Cardiac fibroblast (primary cell): ENCODE measurements around the gene SH3D21.

Source experiments
- DNase-seq, 2 donors: peaks; one replicate each; pipeline versions ENCODE4 v3.0.0 to v3.0.0-alpha.2; 2010; ENCODE audit warnings: low read depth in 2 of 2
- H3K4me3 ChIP-seq, 2 donors: replicated peaks in 1 of 2; 1 replicate in 1 of 2; 2 replicates in 1 of 2; pipeline ENCODE4 v1.5.1; 2011; ENCODE audit warnings: low read depth in 2 of 2, low read length in 2 of 2, mild to moderate bottlenecking in 2 of 2, moderate library complexity in 1 of 2
- CTCF ChIP-seq: IDR thresholded peaks from one replicate; pipeline ENCODE4 v1.5.1; 2011; ENCODE audit warnings: low read depth, mild to moderate bottlenecking, low read length, inconsistent platforms

Gene SH3D21

GRCh38 chr1:36306902-36307456 lies 811 bp downstream of the SH3D21 start:
- peak overlapping the region; percentile 47 to 74 for H3K4me3 ChIP-seq
- peak; percentile 91 to 93 for DNase-seq
- TF ChIP-seq CTCF, result no peak

GRCh38 chr1:36307601-36308330 lies 1.6 kb downstream of the SH3D21 start:
- peak overlapping the region; percentile 47 to 74 for H3K4me3 ChIP-seq
- TF ChIP-seq CTCF, result no peak
- DNase-seq, result no peak

- no peak for DNase-seq
- no peak overlapping the region for H3K4me3 ChIP-seq
- TF ChIP-seq CTCF, result no peak
Observed at GRCh38 chr1:36309397-36309796, 3.2 kb downstream of the SH3D21 start.

GRCh38 chr1:36320291-36320761 lies 14.2 kb downstream of the SH3D21 start:
- no peak for DNase-seq
- peak overlapping the region in 1 of 2 donors; percentile 81 for H3K4me3 ChIP-seq
- TF ChIP-seq CTCF, result no peak

GRCh38 chr1:36320767-36321118 lies 14.6 kb downstream of the SH3D21 start:
- H3K4me3 ChIP-seq, result peak overlapping the region; percentile 78 to 81
- TF ChIP-seq CTCF, result no peak
- DNase-seq, result no peak

- DNase-seq, result peak; percentile 93 to 97
- peak overlapping the region; percentile 78 to 81 for H3K4me3 ChIP-seq
Observed at GRCh38 chr1:36321119-36321951, 15.2 kb downstream of the SH3D21 start.

More at GRCh38 chr1:36321119-36321951, 15.2 kb downstream of the SH3D21 start:
- TF ChIP-seq CTCF, result no peak
